HEK293 (cell line): ENCODE measurements around the gene SHC4.

Experiments
- CTCF ChIA-PET: fragments of 350-600 bp; formaldehyde crosslinking; extraction: SDS; loops from one replicate; lab custom pipeline; 2021; ENCODE audit warnings: antibody characterized with exemption; lab: Yijun Ruan, JAX
- POLR2A ChIA-PET: fragments of 300-600 bp; formaldehyde crosslinking; extraction: SDS; loops from one replicate; lab custom pipeline; 2020; ENCODE audit warnings: antibody characterized with exemption, inconsistent platforms; lab: Yijun Ruan, JAX
- H3K27ac ChIP-seq: fragments of 200-500 bp; sonication (Bioruptor generic); 2 replicates; pipeline ENCODE4 v1.5.1; 2014; ENCODE audit warnings: low read depth, low read length, control low read depth, inconsistent platforms; ENCODE audit errors: extremely low read depth
- H3K36me3 ChIP-seq, 2 experiments: fragments of 200-500 bp in 1 of 2; sonication (Bioruptor generic) in 1 of 2; 1 replicate in 1 of 2; 2 replicates in 1 of 2; pipeline ENCODE4 v1.5.1; 2014 to 2017; ENCODE audit warnings: inconsistent platforms in 2 of 2, low read length in 2 of 2; ENCODE audit not compliant: control insufficient read depth in 2 of 2, insufficient read depth in 1 of 2
- H3K4me1 ChIP-seq: fragments of 200-500 bp; sonication (Bioruptor generic); 2 replicates; pipeline ENCODE4 v1.5.1; 2014; ENCODE audit warnings: mild to moderate bottlenecking, low read length, inconsistent platforms; ENCODE audit not compliant: control insufficient read depth, insufficient read depth
- H3K4me3 ChIP-seq: 2 replicates; pipeline ENCODE4 v1.5.1; 2011; ENCODE audit warnings: low read depth, mild to moderate bottlenecking, control low read depth, low read length, moderate library complexity
- H3K9me3 ChIP-seq: fragments of 200-500 bp; sonication (Bioruptor generic); 2 replicates; pipeline ENCODE4 v1.5.1; 2014; ENCODE audit warnings: low read depth, low read length, inconsistent platforms; ENCODE audit not compliant: control insufficient read depth, insufficient read depth
- PRDM1 ChIP-seq: fragments of 450-650 bp; formaldehyde crosslinking; IDR thresholded peaks from 2 replicates; pipeline ENCODE4; 2016; ENCODE audit warnings: missing biosample characterization, missing genetic modification characterization
- SP3 ChIP-seq: fragments of 450-650 bp; formaldehyde crosslinking; IDR thresholded peaks from 2 replicates; pipeline ENCODE4 v1.5.1; 2016; ENCODE audit warnings: missing biosample characterization, missing genetic modification characterization
- ZBTB48 ChIP-seq: fragments of 450-650 bp; formaldehyde crosslinking; IDR thresholded peaks from 2 replicates; pipeline ENCODE4 v1.5.1; 2016; ENCODE audit warnings: missing biosample characterization, missing genetic modification characterization
- ZIC2 ChIP-seq: fragments of 450-650 bp; formaldehyde crosslinking; IDR thresholded peaks from 2 replicates; pipeline ENCODE4 v1.5.1; 2016; ENCODE audit warnings: missing biosample characterization, missing genetic modification characterization
- ZNF10 ChIP-seq: fragments of 450-650 bp; formaldehyde crosslinking; IDR thresholded peaks from 2 replicates; pipeline ENCODE4 v1.5.1; 2017; ENCODE audit warnings: missing biosample characterization, missing genetic modification characterization
- ZNF335 ChIP-seq: fragments of 450-650 bp; formaldehyde crosslinking; conservative IDR thresholded peaks from 2 replicates; pipeline ENCODE4 v1.5.1; 2016; ENCODE audit warnings: missing biosample characterization, missing genetic modification characterization
- ZNF354C ChIP-seq: fragments of 450-650 bp; formaldehyde crosslinking; IDR thresholded peaks from 2 replicates; pipeline ENCODE4 v1.5.1; 2016; ENCODE audit warnings: missing biosample characterization, missing genetic modification characterization, low read depth, borderline replicate concordance
- ZNF501 ChIP-seq: fragments of 450-650 bp; formaldehyde crosslinking; IDR thresholded peaks from 2 replicates; pipeline ENCODE4 v1.5.1; 2016; ENCODE audit warnings: missing biosample characterization, missing genetic modification characterization
- ZSCAN30 ChIP-seq: fragments of 450-650 bp; IDR thresholded peaks from 2 replicates; pipeline ENCODE4 v1.5.1; 2018; ENCODE audit warnings: missing biosample characterization, mild to moderate bottlenecking, missing genetic modification characterization, moderate library complexity
- TF ChIP-seq, protein P1 (sequence below): fragments of 450-650 bp; formaldehyde crosslinking; IDR thresholded peaks from 2 replicates; pipeline ENCODE4 v1.5.1; 2016; ENCODE audit warnings: missing biosample characterization, missing genetic modification characterization
- TF ChIP-seq, protein P2 (sequence below): fragments of 450-650 bp; formaldehyde crosslinking; conservative IDR thresholded peaks from 2 replicates; pipeline ENCODE4 v1.5.1; 2016; ENCODE audit warnings: low read depth, missing biosample characterization, missing genetic modification characterization
- TF ChIP-seq, protein P3 (sequence below): fragments of 450-650 bp; formaldehyde crosslinking; IDR thresholded peaks from 2 replicates; pipeline ENCODE4 v1.5.1; 2016; ENCODE audit warnings: missing biosample characterization, missing genetic modification characterization
- TF ChIP-seq, protein P4 (sequence below): fragments of 450-650 bp; formaldehyde crosslinking; IDR thresholded peaks from 2 replicates; pipeline ENCODE4 v1.5.1; 2016; ENCODE audit warnings: missing biosample characterization, missing genetic modification characterization

SHC4 gene

DNA sequence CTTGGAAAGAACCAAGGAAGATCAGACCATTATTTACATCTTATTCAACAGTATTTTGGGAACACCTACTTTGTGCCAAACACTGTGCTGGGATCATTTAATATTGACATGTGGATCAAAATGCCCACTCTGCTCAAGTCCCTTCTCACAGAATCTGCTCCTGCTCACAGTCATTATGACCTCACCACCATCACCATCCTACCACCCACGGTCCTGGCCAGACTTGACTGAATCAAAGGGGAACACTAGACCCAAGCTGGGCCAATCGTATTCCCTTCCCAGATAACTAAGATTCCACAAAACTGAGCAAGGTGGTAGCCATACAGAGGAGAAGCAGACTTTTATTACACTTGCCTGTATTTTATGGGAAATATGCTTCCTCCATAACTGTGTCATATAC, 149.4 kb downstream of the SHC4 start:
- no peak overlapping the region for H3K27ac ChIP-seq
- H3K4me1 ChIP-seq = peaks cover under 1% of the 10 kb centered on the region; the same call in 1 of the 2 replicates
- CTCF ChIA-PET = no interaction called here
- H3K9me3 ChIP-seq = no peaks in the 10 kb centered on the region
- no peak overlapping the region for H3K4me3 ChIP-seq
- TF ChIP-seq ZNF501 (tag by site-specific recombination) = no peak
- no peak for TF ChIP-seq ZBTB48
- no peak for TF ChIP-seq ZNF354C (tag by site-specific recombination)
- TF ChIP-seq ZSCAN30 (tag by site-specific recombination) = no peak
- no peak for TF ChIP-seq ZIC2
- no peaks in the 10 kb centered on the region for H3K36me3 ChIP-seq
- POLR2A ChIA-PET = no interaction called here

DNA sequence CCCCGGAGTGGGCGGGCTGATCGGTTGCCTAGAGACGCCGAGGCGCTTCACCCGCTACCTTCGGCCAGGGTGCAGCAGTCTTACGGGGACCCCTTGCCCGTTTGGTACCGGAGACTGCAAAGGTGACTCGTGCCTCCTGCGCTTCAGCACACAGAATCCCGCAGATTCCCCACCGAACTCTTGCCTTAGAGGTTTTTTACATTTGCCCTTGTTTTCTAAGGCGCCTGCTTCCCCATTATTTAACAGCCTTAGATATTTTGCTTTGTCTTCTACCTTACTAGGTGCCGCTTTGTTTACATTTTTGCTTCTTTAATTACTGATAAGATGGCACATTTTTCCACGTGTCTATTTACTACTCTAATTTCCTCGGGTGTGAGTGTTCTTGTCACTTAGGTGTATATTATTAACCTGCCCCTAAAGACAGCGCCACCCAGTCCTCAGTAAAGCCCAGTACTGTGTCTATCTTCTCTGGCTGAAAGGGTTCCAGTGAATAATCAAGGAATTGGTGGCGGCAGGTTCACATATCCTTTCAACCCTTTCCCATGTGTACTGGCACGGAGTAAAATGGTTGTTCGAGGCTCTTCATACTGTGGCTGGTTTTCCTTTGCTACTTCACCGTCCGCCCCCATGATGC, 152.3 kb downstream of the SHC4 start:
- TF ChIP-seq, protein P1, sequence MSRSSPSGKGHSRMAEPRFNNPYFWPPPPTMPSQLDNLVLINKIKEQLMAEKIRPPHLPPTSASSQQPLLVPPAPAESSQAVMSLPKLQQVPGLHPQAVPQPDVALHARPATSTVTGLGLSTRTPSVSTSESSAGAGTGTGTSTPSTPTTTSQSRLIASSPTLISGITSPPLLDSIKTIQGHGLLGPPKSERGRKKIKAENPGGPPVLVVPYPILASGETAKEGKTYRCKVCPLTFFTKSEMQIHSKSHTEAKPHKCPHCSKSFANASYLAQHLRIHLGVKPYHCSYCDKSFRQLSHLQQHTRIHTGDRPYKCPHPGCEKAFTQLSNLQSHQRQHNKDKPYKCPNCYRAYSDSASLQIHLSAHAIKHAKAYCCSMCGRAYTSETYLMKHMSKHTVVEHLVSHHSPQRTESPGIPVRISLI (tag by site-specific recombination) = no peak
- peak; percentile 75 for TF ChIP-seq ZNF335 (tag by site-specific recombination)
- 0 out of 2 replicates have a peak, but pooled peaks have one; percentile 51 for TF ChIP-seq ZNF10
- peak; percentile 17 for TF ChIP-seq SP3 (tag by site-specific recombination)
- TF ChIP-seq, protein P2, sequence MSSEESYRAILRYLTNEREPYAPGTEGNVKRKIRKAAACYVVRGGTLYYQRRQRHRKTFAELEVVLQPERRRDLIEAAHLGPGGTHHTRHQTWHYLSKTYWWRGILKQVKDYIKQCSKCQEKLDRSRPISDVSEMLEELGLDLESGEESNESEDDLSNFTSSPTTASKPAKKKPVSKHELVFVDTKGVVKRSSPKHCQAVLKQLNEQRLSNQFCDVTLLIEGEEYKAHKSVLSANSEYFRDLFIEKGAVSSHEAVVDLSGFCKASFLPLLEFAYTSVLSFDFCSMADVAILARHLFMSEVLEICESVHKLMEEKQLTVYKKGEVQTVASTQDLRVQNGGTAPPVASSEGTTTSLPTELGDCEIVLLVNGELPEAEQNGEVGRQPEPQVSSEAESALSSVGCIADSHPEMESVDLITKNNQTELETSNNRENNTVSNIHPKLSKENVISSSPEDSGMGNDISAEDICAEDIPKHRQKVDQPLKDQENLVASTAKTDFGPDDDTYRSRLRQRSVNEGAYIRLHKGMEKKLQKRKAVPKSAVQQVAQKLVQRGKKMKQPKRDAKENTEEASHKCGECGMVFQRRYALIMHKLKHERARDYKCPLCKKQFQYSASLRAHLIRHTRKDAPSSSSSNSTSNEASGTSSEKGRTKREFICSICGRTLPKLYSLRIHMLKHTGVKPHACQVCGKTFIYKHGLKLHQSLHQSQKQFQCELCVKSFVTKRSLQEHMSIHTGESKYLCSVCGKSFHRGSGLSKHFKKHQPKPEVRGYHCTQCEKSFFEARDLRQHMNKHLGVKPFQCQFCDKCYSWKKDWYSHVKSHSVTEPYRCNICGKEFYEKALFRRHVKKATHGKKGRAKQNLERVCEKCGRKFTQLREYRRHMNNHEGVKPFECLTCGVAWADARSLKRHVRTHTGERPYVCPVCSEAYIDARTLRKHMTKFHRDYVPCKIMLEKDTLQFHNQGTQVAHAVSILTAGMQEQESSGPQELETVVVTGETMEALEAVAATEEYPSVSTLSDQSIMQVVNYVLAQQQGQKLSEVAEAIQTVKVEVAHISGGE (tag by site-specific recombination) = peak; percentile 65
- TF ChIP-seq, protein P3, sequence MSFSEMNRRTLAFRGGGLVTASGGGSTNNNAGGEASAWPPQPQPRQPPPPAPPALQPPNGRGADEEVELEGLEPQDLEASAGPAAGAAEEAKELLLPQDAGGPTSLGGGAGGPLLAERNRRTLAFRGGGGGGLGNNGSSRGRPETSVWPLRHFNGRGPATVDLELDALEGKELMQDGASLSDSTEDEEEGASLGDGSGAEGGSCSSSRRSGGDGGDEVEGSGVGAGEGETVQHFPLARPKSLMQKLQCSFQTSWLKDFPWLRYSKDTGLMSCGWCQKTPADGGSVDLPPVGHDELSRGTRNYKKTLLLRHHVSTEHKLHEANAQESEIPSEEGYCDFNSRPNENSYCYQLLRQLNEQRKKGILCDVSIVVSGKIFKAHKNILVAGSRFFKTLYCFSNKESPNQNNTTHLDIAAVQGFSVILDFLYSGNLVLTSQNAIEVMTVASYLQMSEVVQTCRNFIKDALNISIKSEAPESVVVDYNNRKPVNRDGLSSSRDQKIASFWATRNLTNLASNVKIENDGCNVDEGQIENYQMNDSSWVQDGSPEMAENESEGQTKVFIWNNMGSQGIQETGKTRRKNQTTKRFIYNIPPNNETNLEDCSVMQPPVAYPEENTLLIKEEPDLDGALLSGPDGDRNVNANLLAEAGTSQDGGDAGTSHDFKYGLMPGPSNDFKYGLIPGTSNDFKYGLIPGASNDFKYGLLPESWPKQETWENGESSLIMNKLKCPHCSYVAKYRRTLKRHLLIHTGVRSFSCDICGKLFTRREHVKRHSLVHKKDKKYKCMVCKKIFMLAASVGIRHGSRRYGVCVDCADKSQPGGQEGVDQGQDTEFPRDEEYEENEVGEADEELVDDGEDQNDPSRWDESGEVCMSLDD (tag by site-specific recombination) = peak; percentile 43; the same call in 1 of the 2 replicates
- TF ChIP-seq ZBTB48 = peak; percentile 35; the same call in 1 of the 2 replicates
- 0 out of 2 replicates have a peak, but pooled peaks have one; percentile 19 for TF ChIP-seq PRDM1 (tag by site-specific recombination)
- no peak for TF ChIP-seq ZNF354C (tag by site-specific recombination)
- TF ChIP-seq, protein P4, sequence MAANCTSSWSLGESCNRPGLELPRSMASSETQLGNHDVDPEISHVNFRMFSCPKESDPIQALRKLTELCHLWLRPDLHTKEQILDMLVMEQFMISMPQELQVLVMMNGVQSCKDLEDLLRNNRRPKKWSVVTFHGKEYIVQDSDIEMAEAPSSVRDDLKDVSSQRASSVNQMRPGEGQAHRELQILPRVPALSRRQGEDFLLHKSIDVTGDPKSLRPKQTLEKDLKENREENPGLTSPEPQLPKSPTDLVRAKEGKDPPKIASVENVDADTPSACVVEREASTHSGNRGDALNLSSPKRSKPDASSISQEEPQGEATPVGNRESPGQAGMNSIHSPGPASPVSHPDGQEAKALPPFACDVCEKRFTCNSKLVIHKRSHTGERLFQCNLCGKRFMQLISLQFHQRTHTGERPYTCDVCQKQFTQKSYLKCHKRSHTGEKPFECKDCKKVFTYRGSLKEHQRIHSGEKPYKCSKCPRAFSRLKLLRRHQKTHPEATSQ (tag by site-specific recombination) = no peak
- peaks cover 4% of the 10 kb centered on the region; the same call in 1 of the 2 replicates for H3K4me1 ChIP-seq
- CTCF ChIA-PET = interaction anchor here (0.6 to 0.7 kb wide), 2 partner anchors 154 to 258 kb away, joined by 3 read pairs; no protein-coding TSS in a partner anchor
- no peaks in the 10 kb centered on the region for H3K9me3 ChIP-seq
- POLR2A ChIA-PET = interaction anchor here (0.6 to 1.7 kb wide), 12 partner anchors 9 to 1690 kb away, joined by 3 to 13 read pairs (median 4); partner anchors contain the start of genes EID1 and GALK2
- peak overlapping the region; percentile 44 for H3K4me3 ChIP-seq
- H3K27ac ChIP-seq = no peak overlapping the region
- H3K36me3 ChIP-seq = no peaks in the 10 kb centered on the region
